Nephron progenitor cell (in vitro differentiated cells): Measurements from ENCODE around the gene MCM5.
"Not testable (repeated sequence)": the region's sequence is repeated elsewhere in the genome, so short reads cannot be mapped to it uniquely, and the experiment has no call there.

ENCODE experiments used
- DNase-seq: peaks from one replicate; pipeline ENCODE4 v3.0.0; 2021
- H3K27ac Mint-ChIP-seq: 2 replicates; pipeline ENCODE4 v1.8.0; 2021; ENCODE audit warnings: mild to moderate bottlenecking, moderate library complexity, mixed read lengths
- H3K27me3 Mint-ChIP-seq: 2 replicates; pipeline ENCODE4 v1.8.0; 2021; ENCODE audit warnings: mild to moderate bottlenecking, low read depth, mixed read lengths; ENCODE audit not compliant: poor library complexity
- H3K36me3 Mint-ChIP-seq: 2 replicates; pipeline ENCODE4 v1.8.0; 2021; ENCODE audit warnings: low read depth, mixed read lengths
- H3K4me1 Mint-ChIP-seq: 2 replicates; pipeline ENCODE4 v1.8.0; 2021; ENCODE audit warnings: mixed read lengths
- H3K4me3 Mint-ChIP-seq: 2 replicates; pipeline ENCODE4 v1.8.0; 2021; ENCODE audit warnings: mild to moderate bottlenecking, moderate library complexity, mixed read lengths
- H3K9me3 Mint-ChIP-seq: 2 replicates; pipeline ENCODE4 v1.8.0; 2021; ENCODE audit warnings: mild to moderate bottlenecking, moderate library complexity, mixed read lengths
- TF ChIP-seq, protein P1 (sequence below): fragments of 200-600 bp; sonication (generic); IDR thresholded peaks from 2 replicates; pipeline ENCODE4 v1.5.0; 2021; ENCODE audit warnings: antibody characterized with exemption

Gene MCM5

DNA sequence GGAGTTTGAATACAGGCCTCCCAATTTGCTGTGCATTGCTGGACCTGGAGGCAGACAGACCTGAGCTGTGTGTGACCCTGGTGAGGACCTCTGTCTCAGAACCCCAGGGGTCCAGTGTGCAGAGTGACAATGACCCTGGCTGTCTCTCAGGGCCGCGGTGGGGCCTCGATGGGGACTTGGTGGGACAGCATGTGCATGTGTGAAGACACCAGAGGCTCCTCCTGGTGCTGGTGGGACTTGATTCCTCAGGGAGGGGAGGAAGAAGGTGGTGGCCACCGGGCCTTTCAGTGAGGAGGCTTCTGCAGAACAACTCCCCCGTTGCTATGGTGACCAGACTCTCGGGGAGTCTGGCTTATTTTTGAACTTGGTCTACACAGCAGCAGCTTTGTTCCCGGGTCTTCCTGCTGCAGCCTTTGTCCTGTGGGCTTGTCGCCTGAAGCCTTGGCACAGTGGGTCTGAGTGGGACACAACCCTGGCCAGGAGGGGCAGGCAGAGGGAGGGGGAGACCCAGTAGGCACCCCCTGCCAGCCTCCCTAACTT lies 35.3 kb downstream of the MCM5 start:
- H3K4me1 Mint-ChIP-seq = peaks cover 4% of the 10 kb centered on the region
- H3K27me3 Mint-ChIP-seq = peaks cover 2% of the 10 kb centered on the region
- peaks cover 67% of the 10 kb centered on the region for H3K36me3 Mint-ChIP-seq
- TF ChIP-seq, protein P1, sequence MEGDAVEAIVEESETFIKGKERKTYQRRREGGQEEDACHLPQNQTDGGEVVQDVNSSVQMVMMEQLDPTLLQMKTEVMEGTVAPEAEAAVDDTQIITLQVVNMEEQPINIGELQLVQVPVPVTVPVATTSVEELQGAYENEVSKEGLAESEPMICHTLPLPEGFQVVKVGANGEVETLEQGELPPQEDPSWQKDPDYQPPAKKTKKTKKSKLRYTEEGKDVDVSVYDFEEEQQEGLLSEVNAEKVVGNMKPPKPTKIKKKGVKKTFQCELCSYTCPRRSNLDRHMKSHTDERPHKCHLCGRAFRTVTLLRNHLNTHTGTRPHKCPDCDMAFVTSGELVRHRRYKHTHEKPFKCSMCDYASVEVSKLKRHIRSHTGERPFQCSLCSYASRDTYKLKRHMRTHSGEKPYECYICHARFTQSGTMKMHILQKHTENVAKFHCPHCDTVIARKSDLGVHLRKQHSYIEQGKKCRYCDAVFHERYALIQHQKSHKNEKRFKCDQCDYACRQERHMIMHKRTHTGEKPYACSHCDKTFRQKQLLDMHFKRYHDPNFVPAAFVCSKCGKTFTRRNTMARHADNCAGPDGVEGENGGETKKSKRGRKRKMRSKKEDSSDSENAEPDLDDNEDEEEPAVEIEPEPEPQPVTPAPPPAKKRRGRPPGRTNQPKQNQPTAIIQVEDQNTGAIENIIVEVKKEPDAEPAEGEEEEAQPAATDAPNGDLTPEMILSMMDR = no peak
- H3K9me3 Mint-ChIP-seq = peaks cover 27% of the 10 kb centered on the region
- DNase-seq = no peak
- H3K27ac Mint-ChIP-seq = no peak overlapping the region
- no peak overlapping the region for H3K4me3 Mint-ChIP-seq

DNA sequence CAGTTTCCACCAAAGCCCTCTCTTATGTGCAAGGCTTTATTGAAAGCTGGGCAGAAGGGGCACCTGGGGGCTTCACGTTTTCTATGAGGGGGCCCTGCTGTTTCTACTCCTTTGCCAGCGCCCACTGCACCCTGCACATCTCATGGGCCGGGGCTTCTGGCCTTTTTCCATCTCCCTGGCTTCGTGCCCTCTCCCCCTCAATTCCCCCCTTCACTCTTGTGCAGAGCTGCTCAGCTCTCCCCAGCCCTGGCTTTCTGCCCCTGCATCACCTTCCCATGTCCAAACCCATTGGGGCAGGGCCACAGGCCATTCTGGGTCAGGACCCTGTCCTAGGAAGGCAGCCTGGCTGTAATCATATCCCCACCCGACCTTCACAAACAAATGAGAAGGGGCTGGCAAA lies 36.5 kb downstream of the MCM5 start:
- Mint-ChIP-seq H3K4me3 (no peak overlapping the region), H3K9me3 (peaks cover 27% of the 10 kb centered on the region), H3K27me3 (peaks cover 2% of the 10 kb centered on the region), H3K27ac (no peak overlapping the region), H3K4me1 (peaks cover 9% of the 10 kb centered on the region), H3K36me3 (peaks cover 63% of the 10 kb centered on the region)
- TF ChIP-seq, protein P1 = no peak
- DNase-seq = no peak

DNA sequence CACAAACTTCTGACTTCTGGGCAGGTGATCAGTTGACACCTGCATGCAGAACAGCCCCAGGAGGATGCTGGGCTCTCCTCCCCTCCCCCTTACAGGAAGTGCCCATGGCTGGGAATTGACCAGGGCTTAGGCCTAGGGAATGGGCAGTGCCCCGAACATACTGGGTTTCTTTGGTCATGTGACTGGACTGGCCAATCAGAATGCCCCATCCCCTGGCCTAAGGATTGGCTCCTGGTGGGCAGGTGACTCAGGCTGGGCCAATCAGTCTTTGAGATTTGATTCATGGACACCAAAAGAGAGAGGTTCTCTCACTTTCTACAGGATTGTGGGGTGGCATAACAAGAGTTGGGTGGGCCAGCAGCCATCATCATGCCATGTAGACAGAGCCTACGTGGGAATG lies 37.1 kb downstream of the MCM5 start:
- Mint-ChIP-seq H3K4me1 (peaks cover 14% of the 10 kb centered on the region), H3K27ac (no peak overlapping the region), H3K36me3 (peaks cover 57% of the 10 kb centered on the region), H3K4me3 (no peak overlapping the region), H3K27me3 (peaks cover 5% of the 10 kb centered on the region), H3K9me3 (peaks cover 24% of the 10 kb centered on the region)
- TF ChIP-seq, protein P1 = no peak
- no peak for DNase-seq

DNA sequence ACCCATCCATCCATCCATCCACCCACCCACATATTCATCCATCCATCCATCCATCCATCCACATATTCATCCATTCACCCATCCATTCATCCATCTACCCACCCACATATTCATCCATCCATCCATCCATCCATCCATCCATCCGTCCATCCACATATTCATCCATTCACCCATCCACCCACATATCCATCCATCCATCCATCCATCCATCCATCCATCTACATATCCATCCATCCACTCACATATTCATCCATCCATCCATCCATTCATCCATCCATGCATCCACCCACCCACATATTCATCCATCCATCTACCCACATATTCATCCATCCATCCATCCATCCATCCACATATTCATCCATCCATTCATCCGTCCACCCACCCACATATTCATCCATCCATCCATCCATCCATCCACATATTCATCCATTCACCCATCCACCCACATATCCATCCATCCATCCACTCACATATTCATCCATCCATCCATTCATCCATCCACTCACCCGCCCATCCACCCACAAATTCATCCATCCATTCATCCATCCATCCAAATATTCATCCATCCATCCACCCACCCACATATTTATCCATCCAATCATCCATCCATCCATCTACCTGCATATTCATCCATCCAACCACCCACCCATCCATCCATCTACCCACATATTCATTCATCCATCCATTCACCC lies 38.9 kb downstream of the MCM5 start:
- H3K9me3 Mint-ChIP-seq, DNase-seq, H3K27ac Mint-ChIP-seq, H3K4me3 Mint-ChIP-seq, H3K27me3 Mint-ChIP-seq: not testable (repeated sequence)
- H3K36me3 Mint-ChIP-seq = peaks cover 39% of the 10 kb centered on the region
- peaks cover 24% of the 10 kb centered on the region for H3K4me1 Mint-ChIP-seq

DNA sequence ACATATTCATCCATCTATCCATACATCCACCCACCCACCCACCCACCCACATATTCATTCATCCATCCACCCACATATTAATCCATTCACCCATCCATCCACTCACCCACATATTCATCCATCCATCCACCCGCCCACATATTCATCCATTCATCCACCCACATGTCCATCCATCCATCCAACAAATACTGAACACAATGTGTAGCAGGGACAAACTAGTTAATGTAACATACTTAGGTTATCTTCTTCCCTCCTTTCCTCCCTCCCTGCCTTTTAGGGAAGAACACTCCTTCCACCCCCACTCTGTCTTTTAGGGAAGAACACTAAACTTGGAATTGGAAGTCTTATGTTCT lies 39.4 kb downstream of the MCM5 start:
- DNase-seq = no peak
- H3K9me3 Mint-ChIP-seq = peaks cover 2% of the 10 kb centered on the region
- TF ChIP-seq, protein P1 = no peak
- H3K27me3 Mint-ChIP-seq = peaks cover 8% of the 10 kb centered on the region
- no peak overlapping the region for H3K27ac Mint-ChIP-seq
- peaks cover 28% of the 10 kb centered on the region for H3K4me1 Mint-ChIP-seq
- H3K4me3 Mint-ChIP-seq = no peak overlapping the region
- H3K36me3 Mint-ChIP-seq = peaks cover 34% of the 10 kb centered on the region

DNA sequence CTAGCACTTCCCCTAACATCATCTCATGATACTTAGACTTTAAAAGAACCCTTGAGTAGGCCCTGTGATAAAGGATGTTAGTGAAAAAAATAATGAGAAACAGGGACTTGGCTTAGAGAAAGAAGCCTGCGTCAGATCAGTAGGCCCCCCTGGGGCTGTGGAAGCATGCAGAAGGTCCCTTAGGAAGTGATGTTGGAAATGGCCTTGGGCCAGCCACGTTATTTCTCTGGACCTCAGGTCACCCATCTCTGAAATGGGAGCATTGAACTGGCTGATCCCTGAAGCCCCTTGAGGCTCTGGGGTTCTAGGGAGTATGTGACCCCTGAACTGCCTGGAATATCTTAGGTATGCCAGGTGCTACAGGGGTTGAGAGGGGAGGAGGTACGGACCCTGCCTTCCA lies 40.2 kb downstream of the MCM5 start:
- Mint-ChIP-seq H3K4me3 (no peak overlapping the region), H3K4me1 (peaks cover 28% of the 10 kb centered on the region), H3K9me3 (no peaks in the 10 kb centered on the region), H3K27ac (no peak overlapping the region), H3K27me3 (peaks cover 6% of the 10 kb centered on the region), H3K36me3 (peaks cover 29% of the 10 kb centered on the region)
- no peak for DNase-seq
- TF ChIP-seq, protein P1 = no peak
